Peyer's patch (tissue), 4 donors: ENCODE data around the gene SLC5A12.
"Not testable (repeated sequence)": the region's sequence is repeated elsewhere in the genome, so short reads cannot be mapped to it uniquely, and the experiment has no call there.

Experiments
- CTCF ChIP-seq, 6 experiments: fragments of 450-650 bp in 4 of 6; fragments of 200-600 bp in 2 of 6; sonication (generic) in 1 of 6; IDR thresholded peaks; one replicate each; pipeline ENCODE4 v1.5.1; 2017 to 2019; ENCODE audit warnings: antibody characterized with exemption in 6 of 6, mild to moderate bottlenecking in 3 of 6, moderate library complexity in 1 of 6
- POLR2A ChIP-seq, 2 donors: fragments of 450-650 bp; IDR thresholded peaks; one replicate each; pipeline ENCODE4 v1.5.1; 2017; ENCODE audit warnings: antibody characterized with exemption in 2 of 2, mild to moderate bottlenecking in 2 of 2, moderate library complexity in 2 of 2

- TF ChIP-seq CTCF, POLR2A (IDR thresholded peaks at IDR 0.05): not testable (repeated sequence)
Measured at GRCh38 chr11:26643314-26643713, 78.5 kb downstream of the SLC5A12 start.
